Prostate gland (tissue), 2 donors: Measurements from ENCODE around the gene BTLA.

Experiments
- POLR2A ChIP-seq: fragments of 450-650 bp; IDR thresholded peaks from one replicate; pipeline ENCODE4 v1.6.1; 2016; ENCODE audit warnings: antibody characterized with exemption, mild to moderate bottlenecking
- POLR2AphosphoS5 ChIP-seq: sonication (generic); formaldehyde crosslinking; IDR thresholded peaks from one replicate; pipeline ENCODE4 v1.6.1; 2017; ENCODE audit warnings: antibody characterized with exemption
- TF ChIP-seq, protein P1 (sequence below), 4 experiments: fragments of 200-600 bp in 2 of 4; fragments of 450-650 bp in 2 of 4; sonication (generic) in 2 of 4; IDR thresholded peaks; 1 replicate in 3 of 4; 2 replicates in 1 of 4; pipeline ENCODE4 v1.5.1; 2016 to 2019; ENCODE audit warnings: antibody characterized with exemption in 4 of 4, mild to moderate bottlenecking in 2 of 4, moderate library complexity in 2 of 4

DNA sequence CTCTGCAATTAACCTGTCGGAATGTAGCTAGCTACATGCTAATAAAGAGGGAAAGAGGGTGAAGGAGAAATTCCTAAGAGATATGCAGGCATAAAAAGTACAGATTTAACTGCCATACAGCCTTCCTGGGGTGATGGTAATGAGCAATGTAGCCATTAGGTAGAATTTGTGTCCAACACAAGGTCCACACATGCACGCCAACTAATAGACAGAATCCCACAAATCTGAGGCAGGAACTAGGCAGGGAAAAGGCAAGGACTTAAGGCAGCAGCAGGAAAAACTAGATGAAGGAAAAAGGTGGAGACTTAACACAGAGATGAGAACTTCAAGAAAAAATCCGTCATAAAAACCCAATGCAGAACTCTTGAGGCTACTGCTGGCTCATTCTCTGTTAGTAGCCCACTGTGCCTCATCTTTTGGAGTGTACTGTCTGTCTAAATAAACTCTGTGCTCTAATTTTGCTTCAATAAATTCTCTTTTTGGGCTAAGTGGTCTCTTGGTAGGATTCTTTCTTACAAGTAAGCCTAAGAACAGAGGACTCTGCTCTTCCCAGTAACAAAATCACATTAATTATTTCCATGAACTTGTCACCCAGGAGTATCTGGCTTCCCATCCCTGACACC, 81.5 kb downstream of the BTLA start:
- no peak for TF ChIP-seq POLR2A
- no peak for TF ChIP-seq POLR2AphosphoS5
- TF ChIP-seq, protein P1, sequence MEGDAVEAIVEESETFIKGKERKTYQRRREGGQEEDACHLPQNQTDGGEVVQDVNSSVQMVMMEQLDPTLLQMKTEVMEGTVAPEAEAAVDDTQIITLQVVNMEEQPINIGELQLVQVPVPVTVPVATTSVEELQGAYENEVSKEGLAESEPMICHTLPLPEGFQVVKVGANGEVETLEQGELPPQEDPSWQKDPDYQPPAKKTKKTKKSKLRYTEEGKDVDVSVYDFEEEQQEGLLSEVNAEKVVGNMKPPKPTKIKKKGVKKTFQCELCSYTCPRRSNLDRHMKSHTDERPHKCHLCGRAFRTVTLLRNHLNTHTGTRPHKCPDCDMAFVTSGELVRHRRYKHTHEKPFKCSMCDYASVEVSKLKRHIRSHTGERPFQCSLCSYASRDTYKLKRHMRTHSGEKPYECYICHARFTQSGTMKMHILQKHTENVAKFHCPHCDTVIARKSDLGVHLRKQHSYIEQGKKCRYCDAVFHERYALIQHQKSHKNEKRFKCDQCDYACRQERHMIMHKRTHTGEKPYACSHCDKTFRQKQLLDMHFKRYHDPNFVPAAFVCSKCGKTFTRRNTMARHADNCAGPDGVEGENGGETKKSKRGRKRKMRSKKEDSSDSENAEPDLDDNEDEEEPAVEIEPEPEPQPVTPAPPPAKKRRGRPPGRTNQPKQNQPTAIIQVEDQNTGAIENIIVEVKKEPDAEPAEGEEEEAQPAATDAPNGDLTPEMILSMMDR (IDR thresholded peaks at IDR 0.05), result no peak
